Measurements from ENCODE around the gene SETD4.
"Not testable (repeated sequence)": the region's sequence is repeated elsewhere in the genome, so short reads cannot be mapped to it uniquely, and the experiment has no call there.

SETD4 gene

DNA sequence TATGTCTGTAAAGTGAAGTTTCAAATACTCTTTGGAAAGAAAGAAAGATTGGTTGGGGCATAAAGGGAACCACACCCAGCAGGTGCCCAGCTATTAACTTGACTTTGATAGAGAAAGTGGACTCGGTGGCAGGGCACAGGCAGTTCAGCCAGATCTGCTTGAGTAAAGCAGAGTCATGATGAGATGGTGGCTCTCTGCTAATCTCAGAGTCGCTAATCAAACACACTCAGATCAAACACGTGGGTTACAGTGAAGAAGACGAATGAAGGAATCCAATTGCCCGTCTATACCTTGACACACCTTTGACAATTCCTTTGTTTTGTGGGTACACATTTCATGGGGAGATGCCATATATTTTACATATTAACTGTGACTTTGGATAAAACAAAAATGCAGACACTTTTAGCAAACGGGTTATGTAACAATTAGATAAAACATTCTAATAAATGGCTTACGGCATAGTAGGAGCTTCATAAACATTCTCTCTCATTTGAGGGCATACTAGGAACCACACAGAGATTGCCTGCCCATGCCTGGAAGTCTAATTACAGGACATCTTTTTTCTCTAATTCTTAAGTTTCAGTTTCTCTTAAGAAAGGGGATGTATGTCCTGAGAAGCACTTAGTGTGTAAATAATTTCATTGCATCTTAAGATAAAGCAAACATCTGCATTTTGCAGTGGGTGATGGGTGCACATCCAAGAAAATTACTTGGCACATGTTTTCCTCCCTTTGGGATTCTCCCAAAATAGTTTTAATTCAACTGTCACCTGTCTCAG is 16.7 kb upstream of the SETD4 start:
- H3K9me3 ChIP-seq (ENCODE audit: insufficient read depth, low read length): no peaks in the 10 kb centered on the region
- DNase-seq (ENCODE audit: low read depth, low spot score): no peak
- TF ChIP-seq SUZ12 (IDR thresholded peaks at IDR 0.05; ENCODE audit: extremely low read depth, insufficient read depth, insufficient read length) (no peak), ZNF274 (IDR thresholded peaks at IDR 0.05; ENCODE audit: low read depth, low read length) (no peak), YY1 (IDR thresholded peaks at IDR 0.05; ENCODE audit: insufficient read depth, insufficient read length) (no peak)
- H3K9ac ChIP-seq (ENCODE audit: insufficient read length, low read depth): no peak overlapping the region
- no peaks in the 10 kb centered on the region for H3K27me3 ChIP-seq (ENCODE audit: insufficient read depth, insufficient read length)
- H3K4me1 ChIP-seq (ENCODE audit: insufficient read depth, insufficient read length): no peaks in the 10 kb centered on the region
- no peak overlapping the region for H3K4me3 ChIP-seq (ENCODE audit: insufficient read length, low read depth)
- H3K36me3 ChIP-seq (ENCODE audit: insufficient read depth, insufficient read length, low read length): peaks cover 7% of the 10 kb centered on the region

DNA sequence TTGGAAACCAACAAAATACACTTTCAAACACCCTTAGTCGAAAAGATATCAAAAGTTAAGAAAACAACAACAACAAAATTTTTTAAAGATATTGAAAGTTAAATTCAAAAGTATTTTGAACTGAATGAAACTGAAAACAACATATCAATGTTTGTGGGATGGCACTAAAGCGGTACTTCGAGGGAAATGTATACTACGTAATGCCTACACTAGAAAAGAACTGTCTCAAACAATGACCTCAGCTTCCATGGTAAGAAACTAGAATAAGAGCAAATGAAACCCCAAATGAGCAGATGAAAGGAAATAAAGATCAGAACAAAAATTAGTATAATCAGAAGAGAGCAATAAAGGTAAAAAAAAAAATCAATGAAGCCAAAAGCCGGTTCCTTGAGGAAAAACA is 15.6 kb upstream of the SETD4 start:
- no peaks in the 10 kb centered on the region for H3K4me1 ChIP-seq (ENCODE audit: insufficient read depth, insufficient read length)
- no peaks in the 10 kb centered on the region for H3K9me3 ChIP-seq (ENCODE audit: insufficient read depth, low read length)
- H3K27me3 ChIP-seq (ENCODE audit: insufficient read depth, insufficient read length): no peaks in the 10 kb centered on the region
- no peak for TF ChIP-seq YY1 (IDR thresholded peaks at IDR 0.05; ENCODE audit: insufficient read depth, insufficient read length)
- TF ChIP-seq SUZ12 (IDR thresholded peaks at IDR 0.05; ENCODE audit: extremely low read depth, insufficient read depth, insufficient read length): no peak
- no peak for TF ChIP-seq ZNF274 (IDR thresholded peaks at IDR 0.05; ENCODE audit: low read depth, low read length)
- H3K36me3 ChIP-seq (ENCODE audit: insufficient read depth, insufficient read length, low read length): peaks cover 15% of the 10 kb centered on the region
- no peak overlapping the region for H3K4me3 ChIP-seq (ENCODE audit: insufficient read length, low read depth)
- DNase-seq (ENCODE audit: low read depth, low spot score): no peak
- H3K9ac ChIP-seq (ENCODE audit: insufficient read length, low read depth): no peak overlapping the region

DNA sequence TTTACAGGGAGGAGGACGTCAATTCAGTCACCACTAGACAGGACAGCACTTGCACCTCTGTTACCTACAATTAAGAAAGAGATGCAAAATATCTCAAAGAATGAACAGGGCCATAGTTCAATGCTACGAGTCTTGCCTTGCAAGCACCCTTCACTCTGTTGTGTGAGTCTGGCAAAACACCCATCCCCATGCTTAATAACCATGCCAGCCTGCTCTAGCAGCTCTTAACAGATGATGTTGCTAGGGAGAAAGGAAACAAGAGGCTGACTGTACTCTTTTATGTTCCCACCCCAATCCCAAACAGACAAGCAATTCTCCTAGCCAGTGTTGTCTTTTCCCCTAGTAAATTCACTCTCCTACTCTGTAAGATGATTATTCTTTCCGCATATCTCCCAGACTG is 14.8 kb upstream of the SETD4 start:
- Histone ChIP-seq H3K36me3 (ENCODE audit: insufficient read depth, insufficient read length, low read length) (peaks cover 15% of the 10 kb centered on the region), H3K4me3 (ENCODE audit: insufficient read length, low read depth) (no peak overlapping the region), H3K27me3 (ENCODE audit: insufficient read depth, insufficient read length) (no peaks in the 10 kb centered on the region), H3K9ac (ENCODE audit: insufficient read length, low read depth) (no peak overlapping the region), H3K4me1 (ENCODE audit: insufficient read depth, insufficient read length) (no peaks in the 10 kb centered on the region), H3K9me3 (ENCODE audit: insufficient read depth, low read length) (no peaks in the 10 kb centered on the region)
- DNase-seq (ENCODE audit: low read depth, low spot score): no peak
- no peak for TF ChIP-seq YY1 (IDR thresholded peaks at IDR 0.05; ENCODE audit: insufficient read depth, insufficient read length)
- TF ChIP-seq ZNF274 (IDR thresholded peaks at IDR 0.05; ENCODE audit: low read depth, low read length): no peak
- TF ChIP-seq SUZ12 (IDR thresholded peaks at IDR 0.05; ENCODE audit: extremely low read depth, insufficient read depth, insufficient read length): no peak

DNA sequence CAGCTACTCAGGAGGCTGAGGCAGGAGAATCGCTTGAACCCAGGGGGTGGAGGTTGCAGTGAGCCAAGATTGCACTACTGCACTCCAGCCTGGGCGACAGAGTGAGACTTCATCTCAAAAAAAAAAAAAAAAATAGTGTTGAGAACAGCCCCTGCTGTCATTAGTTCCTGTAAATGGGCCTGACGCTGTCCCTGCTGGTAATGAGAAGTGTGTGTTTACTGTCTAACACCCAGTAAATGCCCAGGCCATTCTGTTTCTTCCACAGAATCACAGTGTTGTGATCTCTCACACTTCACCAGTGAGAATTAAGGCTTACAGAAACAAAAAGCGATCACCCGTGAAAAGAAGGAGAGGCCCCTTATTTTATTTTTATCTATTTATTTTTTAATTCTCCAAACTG is 13.6 kb upstream of the SETD4 start:
- DNase-seq (ENCODE audit: low read depth, low spot score); H3K9ac ChIP-seq (ENCODE audit: insufficient read length, low read depth): not testable (repeated sequence)
- H3K36me3 ChIP-seq (ENCODE audit: insufficient read depth, insufficient read length, low read length): peaks cover 15% of the 10 kb centered on the region

DNA sequence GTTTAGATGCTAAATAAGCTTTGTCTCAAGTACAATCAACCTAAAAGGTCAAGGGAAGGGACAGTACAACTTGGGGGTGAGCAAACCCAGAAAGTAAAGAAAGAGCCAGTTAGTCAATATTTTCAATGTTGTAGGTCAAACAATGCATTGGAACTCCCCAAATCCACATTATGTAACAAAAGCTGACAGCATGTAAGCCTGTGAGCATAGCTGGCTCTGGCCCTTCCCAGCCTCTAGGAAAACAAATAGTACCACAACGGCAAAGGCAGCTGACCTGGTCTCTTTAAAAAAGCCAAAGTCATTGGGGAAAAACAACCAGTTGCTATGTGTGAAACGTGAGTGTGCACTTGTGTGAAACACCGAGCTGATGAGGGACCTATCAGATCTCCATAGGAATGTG is 12.9 kb upstream of the SETD4 start:
- no peak overlapping the region for H3K9ac ChIP-seq (ENCODE audit: insufficient read length, low read depth)
- no peak overlapping the region for H3K4me3 ChIP-seq (ENCODE audit: insufficient read length, low read depth)
- peaks cover 2% of the 10 kb centered on the region for H3K27me3 ChIP-seq (ENCODE audit: insufficient read depth, insufficient read length)
- H3K36me3 ChIP-seq (ENCODE audit: insufficient read depth, insufficient read length, low read length): peaks cover 15% of the 10 kb centered on the region
- no peaks in the 10 kb centered on the region for H3K4me1 ChIP-seq (ENCODE audit: insufficient read depth, insufficient read length)
- no peak for DNase-seq (ENCODE audit: low read depth, low spot score)
- no peak for TF ChIP-seq YY1 (IDR thresholded peaks at IDR 0.05; ENCODE audit: insufficient read depth, insufficient read length)
- no peak for TF ChIP-seq ZNF274 (IDR thresholded peaks at IDR 0.05; ENCODE audit: low read depth, low read length)
- no peak for TF ChIP-seq SUZ12 (IDR thresholded peaks at IDR 0.05; ENCODE audit: extremely low read depth, insufficient read depth, insufficient read length)
- H3K9me3 ChIP-seq (ENCODE audit: insufficient read depth, low read length): peaks cover 17% of the 10 kb centered on the region

More for the DNA sequence above, 13.6 kb upstream of the SETD4 start:
- not testable (repeated sequence) for H3K9me3 ChIP-seq (ENCODE audit: insufficient read depth, low read length); H3K27me3 ChIP-seq (ENCODE audit: insufficient read depth, insufficient read length); H3K4me3 ChIP-seq (ENCODE audit: insufficient read length, low read depth); H3K4me1 ChIP-seq (ENCODE audit: insufficient read depth, insufficient read length)

DNA sequence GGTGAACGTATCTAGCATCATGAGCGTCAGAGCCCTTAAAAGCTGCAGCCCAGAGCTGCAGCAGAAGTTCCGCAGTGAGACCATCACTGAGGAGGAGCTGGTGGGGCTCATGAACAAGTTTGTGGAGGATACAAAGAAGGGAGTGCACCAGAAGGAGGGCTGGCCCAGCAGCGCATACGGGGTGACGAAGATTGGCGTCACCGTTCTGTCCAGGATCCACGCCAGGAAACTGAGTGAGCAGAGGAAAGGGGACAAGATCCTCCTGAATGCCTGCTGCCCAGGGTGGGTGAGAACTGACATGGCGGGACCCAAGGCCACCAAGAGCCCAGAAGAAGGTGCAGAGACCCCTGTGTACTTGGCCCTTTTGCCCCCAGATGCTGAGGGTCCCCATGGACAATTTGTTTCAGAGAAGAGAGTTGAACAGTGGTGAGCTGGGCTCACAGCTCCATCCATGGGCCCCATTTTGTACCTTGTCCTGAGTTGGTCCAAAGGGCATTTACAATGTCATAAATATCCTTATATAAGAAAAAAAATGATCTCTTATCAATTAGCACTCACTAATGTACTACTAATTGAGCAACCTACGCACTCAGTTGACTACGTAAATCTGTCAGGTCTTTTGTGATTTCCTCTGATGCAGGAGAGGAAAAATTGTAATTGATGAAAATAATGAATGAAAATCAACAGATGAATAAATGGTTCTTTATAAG is 12.3 kb upstream of the SETD4 start:
- peaks cover 2% of the 10 kb centered on the region for H3K27me3 ChIP-seq (ENCODE audit: insufficient read depth, insufficient read length)
- TF ChIP-seq YY1 (IDR thresholded peaks at IDR 0.05; ENCODE audit: insufficient read depth, insufficient read length) (no peak), ZNF274 (IDR thresholded peaks at IDR 0.05; ENCODE audit: low read depth, low read length) (no peak), SUZ12 (IDR thresholded peaks at IDR 0.05; ENCODE audit: extremely low read depth, insufficient read depth, insufficient read length) (no peak)

DNA sequence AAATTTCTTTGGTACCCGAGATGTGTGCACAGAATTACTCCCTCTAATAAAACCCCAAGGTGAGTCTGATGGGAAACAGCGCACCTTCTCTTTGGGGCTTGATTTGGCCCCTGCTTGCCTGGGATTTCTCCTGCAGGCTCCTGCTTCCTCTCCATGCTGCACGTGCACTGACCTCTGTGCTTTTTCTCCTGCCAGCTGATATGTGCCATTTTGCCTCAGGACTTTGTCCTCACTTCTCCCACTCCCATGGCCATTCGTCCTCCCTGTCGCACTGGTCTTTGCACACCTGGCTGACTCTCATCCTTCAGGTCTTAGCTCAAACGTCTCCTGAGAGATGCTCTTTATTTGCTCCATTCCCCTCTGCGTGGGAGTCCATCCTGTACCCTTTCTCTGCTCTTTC is 10.7 kb upstream of the SETD4 start:
- no peak for DNase-seq (ENCODE audit: low read depth, low spot score)
- no peak for TF ChIP-seq SUZ12 (IDR thresholded peaks at IDR 0.05; ENCODE audit: extremely low read depth, insufficient read depth, insufficient read length)
- TF ChIP-seq ZNF274 (IDR thresholded peaks at IDR 0.05; ENCODE audit: low read depth, low read length): no peak
- no peak for TF ChIP-seq YY1 (IDR thresholded peaks at IDR 0.05; ENCODE audit: insufficient read depth, insufficient read length)
- no peaks in the 10 kb centered on the region for H3K4me1 ChIP-seq (ENCODE audit: insufficient read depth, insufficient read length)
- H3K27me3 ChIP-seq (ENCODE audit: insufficient read depth, insufficient read length): peaks cover 2% of the 10 kb centered on the region
- peaks cover 22% of the 10 kb centered on the region for H3K9me3 ChIP-seq (ENCODE audit: insufficient read depth, low read length)
- no peak overlapping the region for H3K4me3 ChIP-seq (ENCODE audit: insufficient read length, low read depth)
- no peak overlapping the region for H3K9ac ChIP-seq (ENCODE audit: insufficient read length, low read depth)
- H3K36me3 ChIP-seq (ENCODE audit: insufficient read depth, insufficient read length, low read length): peaks cover 15% of the 10 kb centered on the region

More for the DNA sequence above, 12.3 kb upstream of the SETD4 start:
- no peak overlapping the region for H3K4me3 ChIP-seq (ENCODE audit: insufficient read length, low read depth)
- no peak for DNase-seq (ENCODE audit: low read depth, low spot score)
- H3K36me3 ChIP-seq (ENCODE audit: insufficient read depth, insufficient read length, low read length): peaks cover 15% of the 10 kb centered on the region
- H3K4me1 ChIP-seq (ENCODE audit: insufficient read depth, insufficient read length): no peaks in the 10 kb centered on the region
- peaks cover 22% of the 10 kb centered on the region for H3K9me3 ChIP-seq (ENCODE audit: insufficient read depth, low read length)
- no peak overlapping the region for H3K9ac ChIP-seq (ENCODE audit: insufficient read length, low read depth)

Measured in NT2/D1 (cell line).